ENCODE data around the gene NWD2. TPM values are rescaled to one million over a fixed set of nuclear protein-coding genes. Genes with fewer than 3 reads are reported as not detected.

The NWD2 gene
- polyA plus RNA-seq, 2 of the 4 experiments (the other 2 are of a cell fraction): not detected

DNA sequence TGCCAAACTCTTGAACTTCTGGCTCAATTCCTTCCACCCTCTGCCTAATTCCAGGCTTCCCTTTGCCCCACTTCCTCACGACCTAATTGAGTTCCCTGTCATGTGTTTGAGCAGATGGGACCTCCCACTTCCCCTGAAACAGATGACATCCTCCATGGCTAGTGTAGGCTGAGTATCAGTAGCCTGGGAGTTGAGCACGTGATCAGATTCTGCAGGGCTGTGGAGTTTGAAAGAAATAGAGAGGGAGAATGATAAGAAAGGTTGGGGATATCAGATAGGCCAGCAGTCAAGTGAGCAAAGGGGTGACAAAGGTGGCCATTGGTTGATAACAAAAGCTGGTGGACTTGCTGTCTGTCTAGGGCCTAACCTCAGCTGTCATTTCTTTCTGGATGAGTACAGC is 18.8 kb upstream of the NWD2 start:
- H3K4me2 ChIP-seq: no peak overlapping the region
- no peak for ATAC-seq
- H3K9me3 ChIP-seq: no peaks in the 10 kb centered on the region
- POLR2A ChIA-PET: no interaction called here
- FAIRE-seq: no peak
- no peaks in the 10 kb centered on the region for H3K4me1 ChIP-seq
- H3K4me3 ChIP-seq: no peak overlapping the region
- WGBS (ENCODE audit: missing lambda C conversion rate): 0% methylated on average over 2 of the region's 2 CpGs
- TF ChIP-seq SREBF2 (IDR thresholded peaks at IDR 0.05) (no peak), ZNF302 (CRISPR knock-in tag; IDR thresholded peaks at IDR 0.05) (no peak), FOXS1 (CRISPR knock-in tag; IDR thresholded peaks at IDR 0.05) (no peak), JUN (IDR thresholded peaks at IDR 0.05) (no peak), MAZ (IDR thresholded peaks at IDR 0.05; ENCODE audit: borderline replicate concordance, low read depth, low read length) (no peak), HDAC2 (IDR thresholded peaks at IDR 0.05) (no peak), EP300 (IDR thresholded peaks at IDR 0.05) (no peak), CEBPB (IDR thresholded peaks at IDR 0.05) (no peak), CHD4 (IDR thresholded peaks at IDR 0.05; ENCODE audit: borderline replicate concordance) (no peak), BHLHE40 (IDR thresholded peaks at IDR 0.05; ENCODE audit: low read depth, low read length) (no peak), ESRRA (IDR thresholded peaks at IDR 0.05; ENCODE audit: borderline replicate concordance, low read length) (no peak), HEYL (CRISPR knock-in tag; IDR thresholded peaks at IDR 0.05) (no peak), TP53 (CRISPR knock-in tag; IDR thresholded peaks at IDR 0.05) (no peak), TFCP2L1 (CRISPR knock-in tag; IDR thresholded peaks at IDR 0.05) (no peak), ZSCAN20 (CRISPR knock-in tag; IDR thresholded peaks at IDR 0.05) (no peak), FOSB (CRISPR knock-in tag; IDR thresholded peaks at IDR 0.05) (no peak), NFE2L2 (conservative IDR thresholded peaks at IDR 0.05; ENCODE audit: low read length) (no peak), HOXB5 (CRISPR knock-in tag; IDR thresholded peaks at IDR 0.05) (no peak)
- TF ChIP-seq, protein P1, sequence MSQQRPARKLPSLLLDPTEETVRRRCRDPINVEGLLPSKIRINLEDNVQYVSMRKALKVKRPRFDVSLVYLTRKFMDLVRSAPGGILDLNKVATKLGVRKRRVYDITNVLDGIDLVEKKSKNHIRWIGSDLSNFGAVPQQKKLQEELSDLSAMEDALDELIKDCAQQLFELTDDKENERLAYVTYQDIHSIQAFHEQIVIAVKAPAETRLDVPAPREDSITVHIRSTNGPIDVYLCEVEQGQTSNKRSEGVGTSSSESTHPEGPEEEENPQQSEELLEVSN (IDR thresholded peaks at IDR 0.05; ENCODE audit: borderline replicate concordance, low read depth): no peak
- TF ChIP-seq, protein P2, sequence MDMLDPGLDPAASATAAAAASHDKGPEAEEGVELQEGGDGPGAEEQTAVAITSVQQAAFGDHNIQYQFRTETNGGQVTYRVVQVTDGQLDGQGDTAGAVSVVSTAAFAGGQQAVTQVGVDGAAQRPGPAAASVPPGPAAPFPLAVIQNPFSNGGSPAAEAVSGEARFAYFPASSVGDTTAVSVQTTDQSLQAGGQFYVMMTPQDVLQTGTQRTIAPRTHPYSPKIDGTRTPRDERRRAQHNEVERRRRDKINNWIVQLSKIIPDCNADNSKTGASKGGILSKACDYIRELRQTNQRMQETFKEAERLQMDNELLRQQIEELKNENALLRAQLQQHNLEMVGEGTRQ (IDR thresholded peaks at IDR 0.05): no peak
- DNase-seq (ENCODE audit: low read depth in 1 of 2, low spot score in 1 of 2): no peak
- H3K27ac ChIP-seq: no peak overlapping the region
- CTCF ChIA-PET: no interaction called here

DNA sequence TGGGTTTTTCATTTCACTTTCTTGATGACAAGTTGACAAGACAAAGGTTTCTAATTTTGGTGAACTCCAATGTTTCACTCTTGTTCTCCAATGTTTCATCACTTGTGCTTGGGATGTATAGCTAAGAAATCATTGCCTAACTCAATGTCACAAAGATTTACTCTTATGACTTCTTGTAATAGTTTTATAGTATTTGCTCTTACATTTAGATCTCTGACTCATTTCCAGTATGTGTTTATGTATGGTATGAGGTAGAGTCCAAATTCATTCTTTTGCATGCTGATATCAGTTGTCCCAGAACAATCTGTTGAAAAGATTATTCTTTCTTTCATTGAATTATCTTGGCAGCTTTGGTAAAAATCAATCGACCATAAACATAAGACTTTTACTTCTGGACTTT is 12.2 kb upstream of the NWD2 start:
- no peak overlapping the region for H3K4me2 ChIP-seq
- WGBS (ENCODE audit: missing lambda C conversion rate): 0% methylated on average over 1 of the region's 1 CpG
- H3K27ac ChIP-seq: no peak overlapping the region
- ATAC-seq (no peak), DNase-seq (ENCODE audit: low read depth in 1 of 2, low spot score in 1 of 2) (no peak), FAIRE-seq (no peak)
- TF ChIP-seq PHF8 (IDR thresholded peaks at IDR 0.05; ENCODE audit: borderline replicate concordance, low read depth) (no peak), MAZ (IDR thresholded peaks at IDR 0.05; ENCODE audit: borderline replicate concordance, low read depth, low read length) (no peak), ZNF302 (CRISPR knock-in tag; IDR thresholded peaks at IDR 0.05) (no peak), HOXA7 (CRISPR knock-in tag; IDR thresholded peaks at IDR 0.05) (no peak), EHMT2 (IDR thresholded peaks at IDR 0.05; ENCODE audit: low read depth) (no peak), RAD21 (conservative IDR thresholded peaks at IDR 0.05 in 1 of 2, IDR thresholded peaks at IDR 0.05 in 1 of 2) (no peak), EP300 (IDR thresholded peaks at IDR 0.05) (no peak), JUN (IDR thresholded peaks at IDR 0.05) (no peak), ZC3H11A (IDR thresholded peaks at IDR 0.05) (no peak), CBX8 (IDR thresholded peaks at IDR 0.05) (no peak), ZSCAN20 (CRISPR knock-in tag; IDR thresholded peaks at IDR 0.05) (no peak), TFCP2L1 (CRISPR knock-in tag; IDR thresholded peaks at IDR 0.05) (no peak)
- TF ChIP-seq, protein P3, sequence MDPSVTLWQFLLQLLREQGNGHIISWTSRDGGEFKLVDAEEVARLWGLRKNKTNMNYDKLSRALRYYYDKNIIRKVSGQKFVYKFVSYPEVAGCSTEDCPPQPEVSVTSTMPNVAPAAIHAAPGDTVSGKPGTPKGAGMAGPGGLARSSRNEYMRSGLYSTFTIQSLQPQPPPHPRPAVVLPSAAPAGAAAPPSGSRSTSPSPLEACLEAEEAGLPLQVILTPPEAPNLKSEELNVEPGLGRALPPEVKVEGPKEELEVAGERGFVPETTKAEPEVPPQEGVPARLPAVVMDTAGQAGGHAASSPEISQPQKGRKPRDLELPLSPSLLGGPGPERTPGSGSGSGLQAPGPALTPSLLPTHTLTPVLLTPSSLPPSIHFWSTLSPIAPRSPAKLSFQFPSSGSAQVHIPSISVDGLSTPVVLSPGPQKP (IDR thresholded peaks at IDR 0.05; ENCODE audit: low read depth, low read length): no peak
- TF ChIP-seq, protein P4, sequence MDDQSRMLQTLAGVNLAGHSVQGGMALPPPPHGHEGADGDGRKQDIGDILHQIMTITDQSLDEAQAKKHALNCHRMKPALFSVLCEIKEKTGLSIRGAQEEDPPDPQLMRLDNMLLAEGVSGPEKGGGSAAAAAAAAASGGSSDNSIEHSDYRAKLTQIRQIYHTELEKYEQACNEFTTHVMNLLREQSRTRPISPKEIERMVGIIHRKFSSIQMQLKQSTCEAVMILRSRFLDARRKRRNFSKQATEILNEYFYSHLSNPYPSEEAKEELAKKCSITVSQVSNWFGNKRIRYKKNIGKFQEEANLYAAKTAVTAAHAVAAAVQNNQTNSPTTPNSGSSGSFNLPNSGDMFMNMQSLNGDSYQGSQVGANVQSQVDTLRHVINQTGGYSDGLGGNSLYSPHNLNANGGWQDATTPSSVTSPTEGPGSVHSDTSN (IDR thresholded peaks at IDR 0.05): no peak
- ChIA-PET CTCF (no interaction called here), POLR2A (no interaction called here)
- no peaks in the 10 kb centered on the region for H3K9me3 ChIP-seq
- no peak overlapping the region for H3K4me3 ChIP-seq
- no peaks in the 10 kb centered on the region for H3K4me1 ChIP-seq

Data from A549 (cell line).